H1 (cell line): ENCODE data around the gene SSB.
"Not testable (repeated sequence)": the region's sequence is repeated elsewhere in the genome, so short reads cannot be mapped to it uniquely, and the experiment has no call there.

Experiments
- MAX ChIP-seq: IDR thresholded peaks from 2 replicates; pipeline ENCODE4 v1.6.1; 2012; ENCODE audit warnings: inconsistent platforms
- SP2 ChIP-seq: IDR thresholded peaks from 2 replicates; pipeline ENCODE4 v1.6.1; 2012; ENCODE audit warnings: mild to moderate bottlenecking, low read length, inconsistent platforms
- TBP ChIP-seq: IDR thresholded peaks from 2 replicates; pipeline ENCODE4 v1.6.1; 2011; ENCODE audit warnings: low read depth, low read length, improper control_type of control experiment
- TF ChIP-seq, protein P1 (sequence below), 3 experiments: IDR thresholded peaks; 1 replicate in 2 of 3; 2 replicates in 1 of 3; pipeline versions ENCODE4 v1.5.1 to v1.6.1; 2011; ENCODE audit warnings: low read length in 3 of 3, mild to moderate bottlenecking in 3 of 3, inconsistent platforms in 2 of 3, low read depth in 1 of 3, moderate library complexity in 1 of 3; ENCODE audit not compliant: insufficient read depth in 1 of 3; ENCODE audit errors: control extremely low read depth in 1 of 3

DNA sequence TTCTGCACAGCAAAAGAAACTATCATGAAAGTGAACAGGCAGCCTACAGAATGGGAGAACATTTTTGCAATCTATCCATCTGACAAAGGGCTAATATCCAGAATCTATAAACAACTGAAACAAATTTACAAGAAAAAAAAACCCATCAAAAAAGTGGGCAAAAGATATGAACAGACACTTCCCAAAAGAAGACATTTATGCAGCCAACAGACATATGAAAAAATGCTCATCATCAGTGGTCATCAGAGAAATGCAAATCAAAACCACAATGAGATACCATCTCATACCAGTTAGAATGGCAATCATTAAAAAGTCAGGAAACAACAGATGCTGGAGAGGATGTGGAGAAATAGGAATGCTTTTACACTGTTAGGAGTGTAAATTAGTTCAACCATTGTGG is 18.3 kb downstream of the SSB start:
- not testable (repeated sequence) for TF ChIP-seq MAX, SP2, TBP
- TF ChIP-seq, protein P1, sequence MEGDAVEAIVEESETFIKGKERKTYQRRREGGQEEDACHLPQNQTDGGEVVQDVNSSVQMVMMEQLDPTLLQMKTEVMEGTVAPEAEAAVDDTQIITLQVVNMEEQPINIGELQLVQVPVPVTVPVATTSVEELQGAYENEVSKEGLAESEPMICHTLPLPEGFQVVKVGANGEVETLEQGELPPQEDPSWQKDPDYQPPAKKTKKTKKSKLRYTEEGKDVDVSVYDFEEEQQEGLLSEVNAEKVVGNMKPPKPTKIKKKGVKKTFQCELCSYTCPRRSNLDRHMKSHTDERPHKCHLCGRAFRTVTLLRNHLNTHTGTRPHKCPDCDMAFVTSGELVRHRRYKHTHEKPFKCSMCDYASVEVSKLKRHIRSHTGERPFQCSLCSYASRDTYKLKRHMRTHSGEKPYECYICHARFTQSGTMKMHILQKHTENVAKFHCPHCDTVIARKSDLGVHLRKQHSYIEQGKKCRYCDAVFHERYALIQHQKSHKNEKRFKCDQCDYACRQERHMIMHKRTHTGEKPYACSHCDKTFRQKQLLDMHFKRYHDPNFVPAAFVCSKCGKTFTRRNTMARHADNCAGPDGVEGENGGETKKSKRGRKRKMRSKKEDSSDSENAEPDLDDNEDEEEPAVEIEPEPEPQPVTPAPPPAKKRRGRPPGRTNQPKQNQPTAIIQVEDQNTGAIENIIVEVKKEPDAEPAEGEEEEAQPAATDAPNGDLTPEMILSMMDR (IDR thresholded peaks at IDR 0.05; ENCODE audit: control extremely low read depth in 1 of 3, insufficient read depth in 1 of 3, low read depth in 1 of 3, low read length in 3 of 3), result not testable (repeated sequence)
